HEK293T (cell line): Measurements from ENCODE around the gene POLR3B.

ENCODE experiments used
- CTCF ChIA-PET: fragments of 350-600 bp; formaldehyde crosslinking; extraction: SDS; loops from one replicate; lab custom pipeline; 2021; ENCODE audit warnings: antibody characterized with exemption, inconsistent platforms; lab: Yijun Ruan, JAX
- POLR2A ChIA-PET: fragments of 350-600 bp; formaldehyde crosslinking; extraction: SDS; loops from one replicate; lab custom pipeline; 2020; ENCODE audit warnings: antibody characterized with exemption, inconsistent platforms; lab: Yijun Ruan, JAX
- DNase-seq: peaks from one replicate; pipeline ENCODE4 v3.0.0; 2012; ENCODE audit warnings: mixed read lengths; ENCODE audit errors: extremely low spot score
- ARNT ChIP-seq: fragments of 450-650 bp; IDR thresholded peaks from 2 replicates; pipeline ENCODE4 v1.6.1; 2017; ENCODE audit warnings: mild to moderate bottlenecking
- BHLHE40 ChIP-seq: fragments of 450-650 bp; IDR thresholded peaks from 2 replicates; pipeline ENCODE4 v1.6.1; 2016; ENCODE audit warnings: mild to moderate bottlenecking, moderate library complexity, borderline replicate concordance
- CTBP1 ChIP-seq: fragments of 450-650 bp; IDR thresholded peaks from 2 replicates; pipeline ENCODE4 v1.6.1; 2016; ENCODE audit warnings: borderline replicate concordance
- ELF4 ChIP-seq: fragments of 450-650 bp; IDR thresholded peaks from 2 replicates; pipeline ENCODE4 v1.6.1; 2017; ENCODE audit warnings: antibody characterized with exemption
- FOXA1 ChIP-seq: fragments of 450-650 bp; IDR thresholded peaks from 2 replicates; pipeline ENCODE4 v1.6.1; 2016; ENCODE audit warnings: mild to moderate bottlenecking
- FOXK2 ChIP-seq: fragments of 450-650 bp; IDR thresholded peaks from 2 replicates; pipeline ENCODE4 v1.6.1; 2016; ENCODE audit warnings: mild to moderate bottlenecking
- FOXM1 ChIP-seq: fragments of 450-650 bp; IDR thresholded peaks from 2 replicates; pipeline ENCODE4 v1.6.1; 2017; ENCODE audit warnings: mild to moderate bottlenecking, borderline replicate concordance
- HDGF ChIP-seq: fragments of 450-650 bp; IDR thresholded peaks from 2 replicates; pipeline ENCODE4 v1.6.1; 2017; ENCODE audit warnings: antibody characterized with exemption, borderline replicate concordance
- L3MBTL2 ChIP-seq: fragments of 450-650 bp; conservative IDR thresholded peaks from 2 replicates; pipeline ENCODE4 v1.6.1; 2016; ENCODE audit warnings: mild to moderate bottlenecking
- LEF1 ChIP-seq: fragments of 450-650 bp; IDR thresholded peaks from 2 replicates; pipeline ENCODE4 v1.6.1; 2017; ENCODE audit warnings: mild to moderate bottlenecking, borderline replicate concordance
- NFRKB ChIP-seq: fragments of 450-650 bp; IDR thresholded peaks from 2 replicates; pipeline ENCODE4 v1.6.1; 2016; ENCODE audit warnings: mild to moderate bottlenecking, moderate library complexity
- PKNOX1 ChIP-seq: fragments of 450-650 bp; IDR thresholded peaks from 2 replicates; pipeline ENCODE4 v1.6.1; 2016
- SP1 ChIP-seq: fragments of 450-650 bp; IDR thresholded peaks from 2 replicates; pipeline ENCODE4 v1.6.1; 2017
- SUZ12 ChIP-seq: fragments of 450-650 bp; IDR thresholded peaks from 2 replicates; pipeline ENCODE4 v1.6.1; 2016; ENCODE audit warnings: mild to moderate bottlenecking
- TARDBP ChIP-seq: fragments of 450-650 bp; IDR thresholded peaks from 2 replicates; pipeline ENCODE4 v1.6.1; 2016
- ZNF384 ChIP-seq: fragments of 450-650 bp; IDR thresholded peaks from 2 replicates; pipeline ENCODE4 v1.6.1; 2016

Gene POLR3B

GRCh38 chr12:106348411-106348810 lies 9.1 kb upstream of the POLR3B start:
- TF ChIP-seq CTBP1 (no peak), ELF4 (no peak), LEF1 (no peak), SP1 (no peak), NFRKB (no peak), FOXA1 (no peak), SUZ12 (no peak), ARNT (no peak), TARDBP (no peak), L3MBTL2 (no peak), BHLHE40 (no peak), PKNOX1 (no peak), HDGF (no peak), ZNF384 (no peak)
- POLR2A ChIA-PET: interaction anchor here (0.7 kb wide), 1 partner anchor 9 kb away, joined by 5 read pairs; the partner anchor contains the start of gene POLR3B
- no peak for DNase-seq
- CTCF ChIA-PET: interaction anchor here (0.6 to 1.6 kb wide), 3 partner anchors 9 to 67 kb away, joined by 3 to 9 read pairs (median 6); partner anchors contain the start of gene POLR3B

- CTCF ChIA-PET: no interaction called here
- POLR2A ChIA-PET: no interaction called here
- TF ChIP-seq HDGF (no peak), L3MBTL2 (no peak), SUZ12 (no peak), ARNT (no peak)
- no peak for DNase-seq
These were observed 4.4 kb upstream of the POLR3B start for GRCh38 chr12:106353175-106353574.

GRCh38 chr12:106358396-106359241 lies 1.1 kb downstream of the POLR3B start:
- ChIA-PET POLR2A (interaction anchor here (0.5 to 1.8 kb wide), 29 partner anchors 10 to 628 kb away, joined by 3 to 11 read pairs (median 3); partner anchors contain the start of genes CKAP4, MTERF2 and TMEM263), CTCF (interaction anchor here (0.9 to 2.6 kb wide), 7 partner anchors 9 to 561 kb away, joined by 3 to 12 read pairs (median 6); no protein-coding TSS in a partner anchor)
- DNase-seq: no peak
- TF ChIP-seq ARNT (no peak), L3MBTL2 (no peak), HDGF (no peak), SUZ12 (no peak), SP1 (no peak), CTBP1 (no peak), TARDBP (no peak), FOXA1 (no peak), FOXM1 (no peak), PKNOX1 (no peak), BHLHE40 (no peak)

- no peak for DNase-seq
- CTCF ChIA-PET: no interaction called here
- no peak for TF ChIP-seq HDGF
- TF ChIP-seq SUZ12: no peak
- no peak for TF ChIP-seq FOXM1
- TF ChIP-seq PKNOX1: no peak
- no peak for TF ChIP-seq LEF1
- no peak for TF ChIP-seq CTBP1
- TF ChIP-seq ARNT: no peak
- no peak for TF ChIP-seq TARDBP
- no peak for TF ChIP-seq FOXA1
- no peak for TF ChIP-seq ELF4
- no peak for TF ChIP-seq BHLHE40
- POLR2A ChIA-PET: no interaction called here
These were observed 2.3 kb downstream of the POLR3B start for GRCh38 chr12:106359646-106360399.

- POLR2A ChIA-PET: no interaction called here
- DNase-seq: no peak
- CTCF ChIA-PET: no interaction called here
- TF ChIP-seq TARDBP: no peak
These were observed 2.9 kb downstream of the POLR3B start for GRCh38 chr12:106360400-106360994.

- ChIA-PET CTCF (no interaction called here), POLR2A (no interaction called here)
- no peak for DNase-seq
- TF ChIP-seq ARNT (no peak), SUZ12 (no peak), LEF1 (no peak), SP1 (no peak), CTBP1 (no peak), BHLHE40 (no peak), PKNOX1 (no peak), FOXA1 (no peak), FOXK2 (no peak), FOXM1 (no peak), ZNF384 (no peak), ELF4 (no peak), NFRKB (no peak), HDGF (no peak), TARDBP (no peak), L3MBTL2 (no peak)
These were observed 5.4 kb downstream of the POLR3B start for GRCh38 chr12:106362971-106363370.
